ENCODE results near the gene ETFRF1. TPM values are rescaled to one million over a fixed set of nuclear protein-coding genes. Genes with fewer than 3 reads are reported as not detected.

Gene ETFRF1
- total RNA-seq, 1 donor from 2014 or later: 8.7 TPM

Other genes with a start within 250 kb of the ETFRF1 start
- 10.5 and 10.9 TPM in 2 replicates for gene BCAT1, start 246.1 kb upstream of the ETFRF1 start, total RNA-seq
- gene DNAI7, start 77 bp upstream of the ETFRF1 start, total RNA-seq: not detected in 2 replicates
- 44.4 and 47.1 TPM in 2 replicates for gene KRAS, start 55.7 kb downstream of the ETFRF1 start, total RNA-seq

All from T-helper 2 cell treated with Interferon-gamma antibody and Interleukin-4, amounts not matched to agents 100 ng/mL and 5 ng/mL, for 36 hours (primary cell).